ENCODE data around the gene MALSU1.

GRCh38 chr7:23345601-23346000 is 46.5 kb downstream of the MALSU1 start:
- TF ChIP-seq CTCF (IDR thresholded peaks at IDR 0.05 in 4 of 5, conservative IDR thresholded peaks at IDR 0.05 in 1 of 5) (no peak), POLR2A (IDR thresholded peaks at IDR 0.05) (no peak)
